Spleen (tissue), 7 donors: ENCODE data around the gene TEX22.

ENCODE experiments used
- CTCF ChIP-seq, 11 experiments: fragments of 200-600 bp in 7 of 11; fragments of 450-650 bp in 4 of 11; sonication (generic) in 4 of 11; IDR thresholded peaks in 8 of 11; conservative IDR thresholded peaks in 3 of 11; 1 replicate in 7 of 11; 2 replicates in 4 of 11; pipeline versions ENCODE4 v1.4.0 to v1.8.0; 2016 to 2021; ENCODE audit warnings: antibody characterized with exemption in 11 of 11, inconsistent platforms in 4 of 11, mild to moderate bottlenecking in 1 of 11
- POLR2A ChIP-seq, 3 donors: fragments of 450-650 bp; IDR thresholded peaks; one replicate each; pipeline ENCODE4 v1.5.1; 2017; ENCODE audit warnings: antibody characterized with exemption in 3 of 3, mild to moderate bottlenecking in 1 of 3
- donor health status: DM: no; HTN: no; CAD: no; lungs with moderate emphysema.
- donor health status: DM: no; HTN: no; CAD: no.
- donor health status: DM: no; HTN: no; CAD: no.

GRCh38 chr14:105413544-105413886 is 15.2 kb downstream of the TEX22 start:
- TF ChIP-seq CTCF (IDR thresholded peaks at IDR 0.05 in 8 of 11, conservative IDR thresholded peaks at IDR 0.05 in 3 of 11) (no peak), POLR2A (IDR thresholded peaks at IDR 0.05) (no peak)
